Bone marrow (tissue), 2 donors: Measurements from ENCODE around the gene TPRX1.
"Not testable (repeated sequence)": the region's sequence is repeated elsewhere in the genome, so short reads cannot be mapped to it uniquely, and the experiment has no call there.

ENCODE experiments used
- DNase-seq, 2 donors: peaks; one replicate each; lab custom pipeline; 2025; lab: John Stamatoyannopoulos, UW

Gene TPRX1

DNA sequence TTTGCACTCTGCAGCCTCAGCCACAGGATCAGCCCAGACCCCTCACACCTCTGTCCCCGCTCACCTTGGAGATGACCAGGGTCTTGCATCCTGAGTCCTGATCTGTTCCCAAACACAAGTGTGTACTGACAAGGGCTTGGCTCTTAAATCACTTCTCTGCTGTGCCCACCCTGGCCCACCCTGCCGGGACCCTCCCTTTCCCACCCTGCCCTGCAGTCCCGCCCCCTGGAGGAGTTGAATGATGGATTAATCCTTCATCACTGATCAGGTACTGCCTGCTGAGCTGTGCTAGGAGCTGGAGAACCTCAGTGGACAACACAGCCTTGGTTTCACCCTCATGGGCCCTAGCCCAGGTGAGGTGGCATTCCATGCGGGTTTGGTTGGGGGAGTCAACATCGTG, at the start of gene TPRX1:
Gene TPRX1, minus strand, starts transcription at position 101 of the 400 bp plus-strand sequence. Its CDS starts 12 bp downstream, at position 89.
- DNase-seq: not testable (repeated sequence)

- no peak for DNase-seq
These were observed 48.7 kb upstream of the TPRX1 start for GRCh38 chr19:47853003-47853402.

DNA sequence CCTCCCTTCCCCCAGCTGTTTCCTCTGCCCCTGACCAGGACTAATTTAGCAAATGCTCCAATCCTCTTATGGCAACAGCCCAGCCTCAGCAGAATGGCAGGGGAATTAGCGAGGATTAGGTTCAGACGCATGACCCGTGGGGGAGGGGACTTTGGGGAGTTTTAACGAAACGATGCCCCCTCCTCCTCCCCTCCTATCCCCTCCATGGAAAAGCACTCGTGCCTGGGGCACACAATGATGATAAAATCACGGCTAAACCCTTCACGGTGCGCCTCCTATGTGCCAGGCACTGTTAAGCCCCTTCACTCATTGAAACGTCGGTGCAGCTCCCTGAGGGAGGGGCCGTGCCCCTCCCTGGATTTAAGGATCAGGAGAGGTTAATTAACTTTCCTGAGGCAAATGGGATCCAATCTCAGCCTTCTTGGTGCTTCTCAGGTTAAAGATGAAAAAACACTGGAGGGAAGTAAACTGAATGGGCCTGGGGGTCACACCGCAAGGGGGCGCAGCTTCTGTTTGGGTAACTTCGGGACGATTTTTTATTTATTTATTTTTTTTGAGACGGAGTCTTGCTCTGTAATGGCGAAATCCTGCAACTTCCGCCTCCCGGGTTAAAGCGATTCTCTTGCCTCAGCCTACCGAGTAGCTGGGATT, 44.6 kb upstream of the TPRX1 start:
- DNase-seq: no peak

DNA sequence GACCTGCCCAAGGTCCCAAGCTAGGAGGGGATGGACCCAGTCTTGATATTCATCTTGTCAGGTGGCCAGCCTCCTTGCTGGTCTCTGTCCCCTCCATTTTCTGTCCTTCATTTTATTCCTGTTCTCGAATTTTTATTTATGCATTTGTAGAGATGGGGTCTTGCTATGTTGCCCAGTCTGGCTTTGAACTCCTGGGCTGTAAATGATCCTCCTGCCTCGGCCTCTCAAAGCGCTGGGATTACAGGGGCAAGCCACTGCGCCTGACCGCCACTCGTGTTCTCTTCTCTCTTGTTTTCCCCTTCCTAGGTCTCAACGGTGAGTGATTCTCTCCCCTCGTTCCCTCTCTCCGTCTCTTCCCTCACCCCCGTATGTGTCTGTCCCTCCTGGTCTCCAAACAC, 44.1 kb upstream of the TPRX1 start:
- DNase-seq: no peak

DNA sequence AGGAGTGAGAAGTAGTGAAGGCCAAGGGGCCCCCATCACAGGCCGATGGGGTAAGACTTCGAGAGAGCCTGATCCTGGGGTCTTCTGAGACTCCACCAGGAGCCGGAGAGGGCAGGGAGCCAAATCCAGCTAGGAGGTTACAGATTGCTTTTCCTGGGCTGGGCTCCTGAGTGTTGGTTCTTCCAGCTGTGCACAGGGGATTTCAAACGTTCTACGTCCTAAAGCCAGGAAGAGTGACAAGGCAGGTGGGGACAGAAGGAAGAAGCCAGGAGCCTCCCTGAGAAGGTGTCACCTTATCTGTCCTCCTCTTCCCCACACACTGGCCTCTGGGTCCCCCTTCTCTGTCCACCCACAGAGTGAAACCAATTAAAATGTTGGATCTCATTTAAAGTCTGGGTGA, 38.6 kb upstream of the TPRX1 start:
- DNase-seq: no peak

DNA sequence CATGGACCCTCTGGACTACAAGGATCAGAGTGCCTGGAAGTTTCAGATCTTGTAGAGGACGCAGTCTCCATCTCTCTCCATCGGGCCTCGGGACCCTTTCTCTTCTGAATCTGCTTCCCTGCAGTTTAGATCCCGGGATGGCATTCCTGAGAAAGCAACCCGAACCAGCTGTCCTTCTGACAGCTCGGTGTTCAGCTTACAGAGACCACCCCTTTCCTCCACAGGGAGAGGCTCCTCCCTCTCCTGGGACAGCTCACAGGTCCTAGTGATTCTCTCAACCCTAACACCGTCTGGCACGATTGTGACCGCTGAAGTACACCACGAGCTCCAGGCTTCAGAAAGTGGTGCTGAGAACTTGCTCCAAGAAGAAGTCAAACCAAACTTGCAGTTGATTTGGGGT, 35.6 kb upstream of the TPRX1 start:
- DNase-seq: no peak

GRCh38 chr19:47839411-47839810, 35.1 kb upstream of the TPRX1 start:
- DNase-seq: no peak

- DNase-seq: no peak
These were observed 31.7 kb upstream of the TPRX1 start for GRCh38 chr19:47836038-47836437.

- no peak for DNase-seq
These were observed 28.4 kb upstream of the TPRX1 start for GRCh38 chr19:47832723-47833122.

DNA sequence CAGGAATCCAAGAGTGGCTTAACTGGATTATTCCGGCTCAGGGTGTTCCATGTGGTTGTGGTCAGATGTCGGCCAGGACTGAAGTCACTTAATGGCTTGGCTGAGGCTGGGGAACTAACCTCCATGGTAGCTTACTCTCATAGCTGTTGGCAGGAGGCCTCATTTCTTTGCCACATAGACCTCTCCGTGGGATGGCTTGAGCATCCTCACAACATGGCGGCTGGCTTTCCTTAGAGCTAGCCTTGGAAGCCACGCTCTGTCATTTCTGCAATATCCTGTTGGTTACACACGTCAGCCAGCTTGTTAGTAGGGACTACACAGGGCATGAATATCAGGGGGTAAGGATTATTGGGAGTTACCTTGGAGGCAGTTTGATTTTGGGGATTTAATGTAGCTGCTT, 22.4 kb upstream of the TPRX1 start:
- no peak for DNase-seq

DNA sequence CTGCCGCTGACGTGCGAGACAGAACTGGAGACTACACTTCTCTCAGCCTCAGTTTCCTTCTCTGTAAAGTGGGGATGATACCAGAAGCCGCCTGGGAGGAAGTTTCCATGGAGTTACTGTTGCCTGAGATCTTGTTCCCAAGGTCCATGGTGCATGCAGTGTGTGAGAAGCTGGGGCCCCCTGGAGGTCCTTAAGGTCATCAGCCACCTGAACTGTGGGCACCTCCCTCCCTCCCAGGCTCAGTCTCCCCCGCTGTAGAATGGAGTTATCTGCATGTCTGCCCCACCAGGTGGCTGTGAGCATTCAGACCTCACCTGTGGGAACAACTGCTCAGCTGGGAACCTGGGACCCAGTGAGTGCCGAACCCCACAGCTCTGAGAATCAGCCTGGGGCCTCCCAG, 20.0 kb upstream of the TPRX1 start:
- DNase-seq: no peak

- no peak for DNase-seq
These were observed 17.2 kb upstream of the TPRX1 start, which contains the start of gene CRX for GRCh38 chr19:47821460-47822020. TSS of gene CRX (plus strand) at chr19:47821937. CDS start at chr19:47834444, 12,507 bp downstream.

GRCh38 chr19:47820410-47820809, 16.1 kb upstream of the TPRX1 start:
- no peak for DNase-seq

GRCh38 chr19:47819858-47820257, 15.5 kb upstream of the TPRX1 start:
- no peak for DNase-seq

GRCh38 chr19:47818221-47818620, 13.9 kb upstream of the TPRX1 start:
- DNase-seq: not testable (repeated sequence)

- DNase-seq: not testable (repeated sequence)
These were observed 11.9 kb upstream of the TPRX1 start for GRCh38 chr19:47816270-47816669.

- no peak for DNase-seq
These were observed 9.6 kb upstream of the TPRX1 start for GRCh38 chr19:47813995-47814328.

DNA sequence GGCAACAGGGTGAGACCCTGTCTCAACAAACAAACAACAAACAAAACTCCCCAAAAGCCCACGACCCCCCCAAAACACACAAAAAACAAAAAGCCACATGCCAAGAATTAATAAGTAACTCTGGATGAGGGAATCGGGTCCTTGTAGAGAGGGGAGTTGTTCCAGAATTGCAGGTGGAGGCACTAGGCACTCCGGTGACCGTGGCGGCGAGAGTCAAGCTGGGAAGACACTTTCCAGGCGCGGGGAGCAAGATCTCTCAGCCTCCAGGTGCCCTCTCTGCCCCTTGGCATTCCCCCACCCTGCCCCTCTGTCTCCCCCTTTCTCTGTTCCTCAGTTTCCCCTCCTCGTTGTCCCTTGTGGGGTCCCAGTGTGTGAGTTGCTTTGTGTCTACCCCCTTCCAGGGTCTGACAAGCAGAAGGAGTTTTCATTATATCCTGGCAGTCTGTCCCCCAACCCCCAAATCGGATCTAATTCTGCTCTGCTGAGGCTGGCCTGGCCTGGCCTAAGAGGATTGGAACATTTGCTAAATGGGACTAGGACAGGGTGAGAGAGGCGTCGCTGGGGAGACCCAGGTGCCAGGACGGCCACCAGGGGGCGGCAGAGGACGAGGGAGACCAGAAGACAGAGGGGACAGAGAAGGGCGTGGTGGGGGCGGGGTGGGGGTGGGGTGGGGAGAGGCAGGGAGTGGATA, 9.1 kb upstream of the TPRX1 start:
- peak; percentile 35 to 38 for DNase-seq

GRCh38 chr19:47806435-47806834, 2.1 kb upstream of the TPRX1 start:
- DNase-seq: no peak

DNA sequence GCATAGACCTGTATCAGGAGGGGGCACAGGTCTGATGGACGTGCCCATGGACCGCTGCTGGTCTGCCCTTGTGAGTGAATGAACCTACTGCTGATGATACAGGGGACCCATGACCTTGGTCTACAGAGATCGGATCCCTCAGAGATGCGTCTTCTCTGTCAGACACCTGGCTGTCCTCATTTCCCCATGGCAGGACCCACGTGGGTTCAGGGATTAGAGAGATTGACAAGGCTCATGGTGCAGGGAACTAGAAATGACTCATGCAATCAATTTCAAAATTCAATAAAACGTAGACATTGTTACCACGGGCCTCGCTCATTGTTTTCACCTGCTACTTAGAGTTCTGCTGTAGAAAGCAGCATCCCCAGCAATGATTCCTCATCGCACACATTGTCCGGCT, 962 bp upstream of the TPRX1 start:
- DNase-seq: no peak

- DNase-seq: not testable (repeated sequence)
These were observed 680 bp downstream of the TPRX1 start for GRCh38 chr19:47803671-47804070.

DNA sequence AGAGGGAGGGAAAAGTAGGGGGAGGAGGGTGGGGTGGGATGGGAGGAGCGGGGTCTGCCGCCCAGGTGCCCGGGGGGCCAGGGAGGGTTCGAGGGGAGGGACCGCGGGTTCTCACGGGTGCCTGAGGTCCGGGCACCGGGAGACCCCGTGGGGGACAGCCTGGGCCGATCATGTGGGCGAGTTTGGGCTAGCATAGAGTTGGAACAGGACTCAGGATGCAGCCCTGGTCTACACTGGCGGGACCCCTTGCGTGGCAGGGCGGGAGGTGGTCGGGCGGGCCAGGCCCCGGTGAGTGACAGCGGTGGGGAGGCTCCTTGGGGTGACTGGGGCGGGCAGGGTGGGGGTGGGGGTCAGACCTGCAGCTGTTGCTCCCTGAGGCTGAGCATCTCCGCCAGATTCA, 1.2 kb downstream of the TPRX1 start:
- DNase-seq: not testable (repeated sequence)

DNA sequence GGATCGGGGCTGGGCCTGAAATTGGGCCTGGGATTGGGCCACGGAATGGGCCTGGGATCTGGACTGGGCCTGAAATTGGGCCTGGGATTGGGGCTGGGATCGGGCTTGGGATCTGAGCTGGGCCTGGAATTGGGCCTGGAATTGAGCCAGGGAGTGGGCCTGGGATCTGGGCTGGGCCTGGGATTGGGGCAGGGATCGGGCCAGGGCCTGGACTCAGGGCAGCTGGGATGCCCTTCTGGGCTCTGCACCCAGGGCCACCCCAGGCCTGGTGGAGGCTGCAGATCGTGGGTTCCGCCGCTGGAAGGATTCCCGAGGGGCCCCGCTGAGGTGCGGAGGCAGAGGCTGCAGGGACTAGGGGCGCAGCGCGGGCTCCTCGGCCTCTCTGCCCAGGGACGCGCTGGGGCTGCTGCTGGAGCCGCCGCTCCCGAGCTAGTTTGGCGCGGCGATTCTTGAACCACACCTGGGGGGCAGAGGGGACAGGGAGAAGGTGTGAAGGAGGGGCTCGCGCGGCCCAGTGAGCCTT, 1.8 kb downstream of the TPRX1 start:
- DNase-seq: no peak
